HepG2 (cell line): ENCODE measurements around the gene NABP1. TPM values are rescaled to one million over a fixed set of nuclear protein-coding genes. Genes with fewer than 3 reads are reported as not detected.

Source experiments
- AGO2 ChIP-seq: fragments of 200-400 bp; formaldehyde crosslinking; optimal IDR thresholded peaks from 2 replicates; pipeline ENCODE3; 2017; ENCODE audit warnings: mild to moderate bottlenecking, low read depth, low read length, moderate library complexity
- ATF4 ChIP-seq, 2 experiments: fragments of 450-650 bp in 1 of 2; sonication (generic) in 1 of 2; formaldehyde crosslinking; IDR thresholded peaks; 2 replicates each; pipeline versions ENCODE4 v1.5.0 to v1.8.0; 2020 to 2022; ENCODE audit warnings: mild to moderate bottlenecking in 1 of 2, missing genetic modification reagents in 1 of 2
- GATA4 ChIP-seq: sonication (generic); IDR thresholded peaks from 2 replicates; pipeline ENCODE4 v1.6.1; 2016; ENCODE audit warnings: antibody characterized with exemption, low read depth, borderline replicate concordance
- GATAD2A ChIP-seq: IDR thresholded peaks from 2 replicates; pipeline ENCODE4 v1.6.1; 2016
- ISL2 ChIP-seq: sonication (generic); formaldehyde crosslinking; IDR thresholded peaks from 2 replicates; pipeline ENCODE4 v1.5.0; 2020; ENCODE audit warnings: missing genetic modification reagents
- KDM5B ChIP-seq: sonication (generic); formaldehyde crosslinking; IDR thresholded peaks from 2 replicates; pipeline ENCODE4 v1.4.0; 2020; ENCODE audit warnings: missing genetic modification reagents, mild to moderate bottlenecking, borderline replicate concordance
- KLF16 ChIP-seq, 2 experiments: sonication (generic) in 1 of 2; formaldehyde crosslinking in 1 of 2; IDR thresholded peaks; 2 replicates each; pipeline versions ENCODE4 v1.6.1 to v1.8.0; 2016 to 2023; ENCODE audit warnings: missing genetic modification reagents in 2 of 2, missing compliant biosample characterization in 1 of 2
- MXI1 ChIP-seq: IDR thresholded peaks from 3 replicates; pipeline ENCODE4 v1.6.1; 2012; ENCODE audit warnings: low read depth, low read length, inconsistent platforms, borderline replicate concordance
- NR2F2 ChIP-seq: IDR thresholded peaks from 2 replicates; pipeline ENCODE4 v1.6.1; 2012; ENCODE audit warnings: low read depth, inconsistent platforms, borderline replicate concordance
- PTBP1 ChIP-seq: fragments of 200-400 bp; formaldehyde crosslinking; IDR thresholded peaks from 2 replicates; pipeline ENCODE4 v1.6.1; 2018; ENCODE audit warnings: low read length, low read depth; ENCODE audit not compliant: poor library complexity, severe bottlenecking
- SRY ChIP-seq: sonication (generic); formaldehyde crosslinking; IDR thresholded peaks from 2 replicates; pipeline ENCODE4 v1.8.0; 2022; ENCODE audit warnings: mild to moderate bottlenecking, missing genetic modification reagents
- USF2 ChIP-seq, 2 experiments: sonication (generic) in 1 of 2; formaldehyde crosslinking in 1 of 2; IDR thresholded peaks; 2 replicates each; pipeline versions ENCODE4 v1.5.1 to v1.6.1; 2011 to 2020; ENCODE audit warnings: borderline replicate concordance in 1 of 2, low read depth in 1 of 2, low read length in 1 of 2, mild to moderate bottlenecking in 1 of 2, missing genetic modification reagents in 1 of 2, moderate library complexity in 1 of 2
- ZBTB26 ChIP-seq: IDR thresholded peaks from 2 replicates; pipeline ENCODE4 v1.6.1; 2016; ENCODE audit warnings: missing compliant biosample characterization, missing genetic modification reagents, borderline replicate concordance
- ZBTB3 ChIP-seq: sonication (generic); formaldehyde crosslinking; IDR thresholded peaks from 2 replicates; pipeline ENCODE4 v1.4.0; 2020; ENCODE audit warnings: low read depth, mild to moderate bottlenecking, moderate library complexity, missing genetic modification reagents, borderline replicate concordance
- ZMAT5 ChIP-seq: sonication (generic); formaldehyde crosslinking; IDR thresholded peaks from 2 replicates; pipeline ENCODE4 v1.5.0; 2020; ENCODE audit warnings: mild to moderate bottlenecking, low read depth, missing genetic modification reagents, borderline replicate concordance
- ZMYM3 ChIP-seq: sonication (generic); formaldehyde crosslinking; IDR thresholded peaks from 2 replicates; pipeline ENCODE4 v1.5.1; 2020; ENCODE audit warnings: mild to moderate bottlenecking, missing genetic modification reagents
- ZNF225 ChIP-seq: sonication (generic); formaldehyde crosslinking; IDR thresholded peaks from 2 replicates; pipeline ENCODE4 v1.4.0; 2020; ENCODE audit warnings: mild to moderate bottlenecking, missing genetic modification reagents
- ZNF512B ChIP-seq: sonication (generic); formaldehyde crosslinking; IDR thresholded peaks from 2 replicates; pipeline ENCODE4 v1.5.1; 2020; ENCODE audit warnings: missing genetic modification reagents, mild to moderate bottlenecking, borderline replicate concordance
- ZNF564 ChIP-seq: sonication (generic); formaldehyde crosslinking; IDR thresholded peaks from 2 replicates; pipeline ENCODE4 v1.8.1; 2023; ENCODE audit warnings: mild to moderate bottlenecking, missing genetic modification reagents
- ZNF567 ChIP-seq: sonication (generic); formaldehyde crosslinking; IDR thresholded peaks from 2 replicates; pipeline ENCODE4 v1.8.1; 2023; ENCODE audit warnings: mild to moderate bottlenecking, missing genetic modification reagents, borderline replicate concordance
- ZNF652 ChIP-seq: IDR thresholded peaks from 2 replicates; pipeline ENCODE4 v1.6.1; 2016; ENCODE audit warnings: low read depth, borderline replicate concordance
- ZNF792 ChIP-seq: IDR thresholded peaks from 2 replicates; pipeline ENCODE4 v1.6.1; 2016
- ZNF879 ChIP-seq: sonication (generic); formaldehyde crosslinking; IDR thresholded peaks from 2 replicates; pipeline ENCODE4 v1.8.1; 2023; ENCODE audit warnings: missing genetic modification reagents
- polyA plus RNA-seq, 8 experiments: library from polyadenylated mRNA; depleted of rRNA in 3 of 8; stranded (reverse) in 7 of 8; unstranded in 1 of 8; fragments of >200 nt; fragmentation: Illumina TruSeq in 4 of 8; extraction: Trizol in 4 of 8; gene quantifications; 2 replicates each; pipeline versions ENCODE4 v1.2.1 to v1.2.3, GENCODE V29; 2011 to 2016; ENCODE audit warnings: low read depth in 4 of 8, missing spikeins in 1 of 8, mixed read lengths in 1 of 8; ENCODE audit not compliant: insufficient read depth in 1 of 8
- total RNA-seq, 5 experiments: library from RNA; depleted of rRNA; stranded (reverse); fragments of >200 nt; fragmentation: Illumina TruSeq; extraction: Trizol; gene quantifications; 2 replicates each; pipeline ENCODE4 v1.2.3, GENCODE V29; 2016; ENCODE audit warnings: low read depth in 1 of 5

Gene NABP1
- total and polyA plus RNA-seq, 2 of the 13 experiments (the other 11 are each of a cell fraction or from before 2014, with no cell fraction given) = 14.9 to 19.8 TPM

- TF ChIP-seq ZNF879 = no peak
- TF ChIP-seq ZMYM3 (CRISPR knock-in tag) = no peak
- peak; percentile 52 for TF ChIP-seq GATAD2A (CRISPR knock-in tag)
- TF ChIP-seq ATF4 (CRISPR knock-in tag; IDR thresholded peaks at IDR 0.05) = 0 out of 4 replicates have a peak, but pooled peaks of 1 of the 2 experiments have one; percentile 28
- TF ChIP-seq ZBTB3 (CRISPR knock-in tag) = no peak
- no peak for TF ChIP-seq ZNF225
- no peak for TF ChIP-seq ZMAT5
- no peak for TF ChIP-seq ZNF564
- no peak for TF ChIP-seq KLF16 (CRISPR knock-in tag; IDR thresholded peaks at IDR 0.05)
- TF ChIP-seq PTBP1 = no peak
- no peak for TF ChIP-seq USF2 (IDR thresholded peaks at IDR 0.05; ENCODE audit: low read depth, low read length)
- no peak for TF ChIP-seq USF2 (CRISPR knock-in tag; IDR thresholded peaks at IDR 0.05; ENCODE audit: borderline replicate concordance)
- TF ChIP-seq GATA4 = no peak
- 0 out of 2 replicates have a peak, but pooled peaks have one; percentile 25 for TF ChIP-seq ZNF792 (CRISPR knock-in tag)
- TF ChIP-seq MXI1 = no peak
- no peak for TF ChIP-seq AGO2
- TF ChIP-seq ZNF567 (CRISPR knock-in tag) = no peak
- TF ChIP-seq ZNF512B (CRISPR knock-in tag) = no peak
- TF ChIP-seq KDM5B = no peak
- TF ChIP-seq SRY (CRISPR knock-in tag) = no peak
- no peak for TF ChIP-seq ISL2 (CRISPR knock-in tag)
- TF ChIP-seq ZBTB26 (CRISPR knock-in tag) = no peak
- no peak for TF ChIP-seq NR2F2
- no peak for TF ChIP-seq ZNF652 (CRISPR knock-in tag)
Measured at GRCh38 chr2:191691898-191692297, 14.0 kb downstream of the NABP1 start (continued).
